GM12872 (cell line): ENCODE measurements around the gene POMC.

ENCODE experiments used
- TF ChIP-seq, protein P1 (sequence below): IDR thresholded peaks from 3 replicates; pipeline ENCODE4 v1.5.1; 2011; ENCODE audit warnings: low read depth, mild to moderate bottlenecking, low read length, moderate library complexity; ENCODE audit not compliant: insufficient read depth

The POMC gene

GRCh38 chr2:25190536-25190935, 22.2 kb upstream of the POMC start:
- TF ChIP-seq, protein P1, sequence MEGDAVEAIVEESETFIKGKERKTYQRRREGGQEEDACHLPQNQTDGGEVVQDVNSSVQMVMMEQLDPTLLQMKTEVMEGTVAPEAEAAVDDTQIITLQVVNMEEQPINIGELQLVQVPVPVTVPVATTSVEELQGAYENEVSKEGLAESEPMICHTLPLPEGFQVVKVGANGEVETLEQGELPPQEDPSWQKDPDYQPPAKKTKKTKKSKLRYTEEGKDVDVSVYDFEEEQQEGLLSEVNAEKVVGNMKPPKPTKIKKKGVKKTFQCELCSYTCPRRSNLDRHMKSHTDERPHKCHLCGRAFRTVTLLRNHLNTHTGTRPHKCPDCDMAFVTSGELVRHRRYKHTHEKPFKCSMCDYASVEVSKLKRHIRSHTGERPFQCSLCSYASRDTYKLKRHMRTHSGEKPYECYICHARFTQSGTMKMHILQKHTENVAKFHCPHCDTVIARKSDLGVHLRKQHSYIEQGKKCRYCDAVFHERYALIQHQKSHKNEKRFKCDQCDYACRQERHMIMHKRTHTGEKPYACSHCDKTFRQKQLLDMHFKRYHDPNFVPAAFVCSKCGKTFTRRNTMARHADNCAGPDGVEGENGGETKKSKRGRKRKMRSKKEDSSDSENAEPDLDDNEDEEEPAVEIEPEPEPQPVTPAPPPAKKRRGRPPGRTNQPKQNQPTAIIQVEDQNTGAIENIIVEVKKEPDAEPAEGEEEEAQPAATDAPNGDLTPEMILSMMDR: no peak

- TF ChIP-seq, protein P1: no peak
Observed at GRCh38 chr2:25188405-25188804, 20.0 kb upstream of the POMC start.

- TF ChIP-seq, protein P1: no peak
Observed at GRCh38 chr2:25187729-25188350, 19.5 kb upstream of the POMC start.

DNA sequence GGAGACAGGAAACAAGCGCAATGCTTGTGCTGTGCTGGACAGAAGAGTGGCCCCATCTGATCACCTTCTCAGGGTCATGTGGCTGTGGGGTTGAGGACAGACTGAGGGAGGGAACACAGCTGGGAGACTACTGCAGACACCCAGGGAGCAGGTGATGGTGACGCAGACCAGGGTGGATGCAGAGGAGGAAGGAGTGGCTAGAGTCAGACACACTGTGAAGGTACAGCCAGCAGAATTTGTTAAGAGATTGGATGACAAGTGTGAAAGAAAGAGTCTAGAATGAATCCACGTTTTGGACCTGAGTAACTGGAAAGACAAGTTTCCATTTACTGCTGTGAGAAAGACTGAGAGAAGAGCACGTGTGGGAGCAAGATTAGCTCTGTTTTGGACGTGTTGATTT, 15.9 kb upstream of the POMC start:
- TF ChIP-seq, protein P1: no peak

- TF ChIP-seq, protein P1: no peak
Observed at GRCh38 chr2:25178976-25179375, 10.6 kb upstream of the POMC start.

DNA sequence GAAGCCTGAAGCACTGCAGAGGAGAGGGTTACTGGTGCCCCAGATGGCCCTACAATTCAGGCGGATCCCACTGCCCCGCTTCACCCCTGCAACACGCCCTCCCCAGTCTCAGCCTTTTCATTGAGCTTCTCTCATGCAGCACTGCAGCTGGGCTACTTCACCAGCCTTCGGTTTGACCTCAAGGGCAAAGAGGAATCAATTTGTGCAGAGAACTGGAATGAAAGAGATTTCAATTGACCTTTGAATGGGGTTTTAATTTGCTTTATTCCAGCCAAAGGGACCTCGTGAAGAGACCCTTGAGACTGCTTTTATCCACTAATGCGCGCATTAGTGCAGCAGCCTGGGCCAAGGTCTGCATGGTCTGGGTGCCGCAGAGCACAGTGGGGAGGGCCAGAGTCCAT, 8.8 kb upstream of the POMC start:
- TF ChIP-seq, protein P1: no peak

GRCh38 chr2:25176541-25177181, 8.3 kb upstream of the POMC start:
- TF ChIP-seq, protein P1: no peak

DNA sequence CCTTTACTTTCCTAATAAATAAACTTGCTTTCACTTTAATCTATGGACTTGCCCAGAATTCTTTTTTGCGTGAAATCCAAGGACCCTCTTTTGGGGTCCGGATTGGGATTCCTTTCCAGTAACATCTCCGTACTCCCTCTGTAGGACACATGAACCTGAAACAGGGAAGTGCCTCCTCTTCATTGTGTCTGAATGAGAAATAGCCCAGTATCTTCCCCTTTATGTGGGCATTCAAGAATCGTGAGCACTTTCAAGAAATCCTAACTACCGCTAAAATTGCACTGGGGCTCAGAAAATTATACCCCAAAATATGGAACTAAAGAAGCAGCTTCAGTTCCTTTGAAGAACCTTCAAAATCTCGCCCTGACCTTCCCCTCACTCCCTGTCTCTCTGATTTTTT, 7.8 kb upstream of the POMC start:
- TF ChIP-seq, protein P1: no peak
